A673 (cell line): ENCODE measurements around the gene FERMT3. TPM values are rescaled to one million over a fixed set of nuclear protein-coding genes. Genes with fewer than 3 reads are reported as not detected.

ENCODE experiments used
- BruUV-seq: library from RNA; stranded (reverse); fragments of 400-500 nt; replicated peaks from 2 replicates; lab custom pipeline; 2021; lab: Mats Ljungman, UMichigan
- CTCF ChIA-PET: fragments of 300-600 bp; sonication (Branson Sonifier 250); formaldehyde crosslinking; loops from one replicate; lab custom pipeline; 2022; ENCODE audit warnings: antibody characterized with exemption; lab: Charles Lee
- POLR2A ChIA-PET: fragments of 300-600 bp; sonication (Branson Sonifier 250); formaldehyde crosslinking; loops from one replicate; lab custom pipeline; 2022; ENCODE audit warnings: antibody characterized with exemption; ENCODE audit not compliant: low non-redundant PET; lab: Charles Lee
- DNase-seq: peaks from one replicate; pipeline ENCODE4 v3.0.0-alpha.2; 2015; ENCODE audit warnings: low spot score
- H3K27ac ChIP-seq: fragments of 200-600 bp; sonication (generic); 2 replicates; pipeline ENCODE4 v1.5.1; 2016; ENCODE audit warnings: mixed run types, low read depth, mild to moderate bottlenecking, mixed read lengths, antibody characterized with exemption, low read length; ENCODE audit not compliant: poor library complexity, severe bottlenecking
- H3K27me3 ChIP-seq: fragments of 200-600 bp; sonication (generic); replicated peaks from 2 replicates; pipeline ENCODE4 v1.6.1; 2017; ENCODE audit warnings: mixed run types, low read depth, mild to moderate bottlenecking, mixed read lengths, antibody characterized with exemption, low read length; ENCODE audit not compliant: insufficient read depth, poor library complexity
- H3K36me3 ChIP-seq: fragments of 200-600 bp; sonication (generic); 2 replicates; pipeline ENCODE4 v1.6.1; 2016; ENCODE audit warnings: mixed run types, mild to moderate bottlenecking, mixed read lengths, antibody characterized with exemption, low read length; ENCODE audit not compliant: insufficient read depth, poor library complexity, severe bottlenecking
- H3K4me1 ChIP-seq: fragments of 200-600 bp; sonication (generic); 2 replicates; pipeline ENCODE4 v1.6.1; 2017; ENCODE audit warnings: mixed run types, mild to moderate bottlenecking, mixed read lengths, antibody characterized with exemption, low read length; ENCODE audit not compliant: insufficient read depth, poor library complexity, severe bottlenecking
- H3K4me3 ChIP-seq: fragments of 200-600 bp; sonication (generic); 2 replicates; pipeline ENCODE4 v1.5.1; 2016; ENCODE audit warnings: low read depth, mixed run types, mild to moderate bottlenecking, mixed read lengths, low read length; ENCODE audit not compliant: poor library complexity, severe bottlenecking
- H3K9me3 ChIP-seq: fragments of 200-600 bp; sonication (generic); 2 replicates; pipeline ENCODE4 v1.6.1; 2016; ENCODE audit warnings: mixed run types, low read depth, mild to moderate bottlenecking, mixed read lengths, antibody characterized with exemption, low read length; ENCODE audit not compliant: poor library complexity, severe bottlenecking
- CTCF ChIP-seq: fragments of 300-800, 200-600 bp; sonication (generic); conservative IDR thresholded peaks from 2 replicates; pipeline ENCODE4 v1.5.1; 2017; ENCODE audit warnings: low read depth, mild to moderate bottlenecking, antibody characterized with exemption, low read length, moderate library complexity, mixed read lengths
- EZH2 ChIP-seq: fragments of 200-600 bp; sonication (generic); IDR thresholded peaks from 2 replicates; pipeline ENCODE4 v1.6.1; 2017; ENCODE audit warnings: borderline replicate concordance, low read depth, mild to moderate bottlenecking, mixed read lengths, antibody characterized with exemption, low read length; ENCODE audit not compliant: poor library complexity, severe bottlenecking
- intact Hi-C: fragments of 100-400 bp; cut with micrococcal nuclease; formaldehyde crosslinking; loops from one replicate; pipeline ENCODE4 v1.10.0; 2022; ENCODE audit not compliant: unreplicated experiment
- total RNA-seq: library from RNA; stranded (reverse); gene quantifications from 2 replicates; pipeline ENCODE4 v1.2.3, GENCODE V29; 2021

The FERMT3 gene
- total RNA-seq, 1 experiment from 2014 or later = 99.3 TPM

DNA sequence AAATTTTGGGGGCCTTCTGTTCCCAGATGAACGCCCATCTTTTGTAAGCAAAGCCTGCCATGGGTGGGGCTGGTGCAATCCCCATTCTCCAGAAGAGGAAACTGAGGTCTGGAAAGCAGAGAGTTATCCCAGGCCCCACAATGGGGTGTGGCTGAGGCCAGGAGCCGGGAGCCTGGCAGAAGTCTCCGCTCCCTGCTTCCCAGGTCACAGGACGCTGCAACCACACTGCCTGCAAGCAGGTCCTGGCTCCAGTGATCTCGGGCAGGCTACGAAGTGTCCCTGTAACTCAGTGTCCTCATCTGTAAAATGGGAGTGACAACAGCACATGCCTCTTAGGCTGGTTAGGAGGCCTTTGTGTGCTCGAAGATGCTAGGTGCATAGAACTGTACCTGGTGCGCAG lies 46.5 kb downstream of the FERMT3 start:
- ChIA-PET POLR2A (no interaction called here), CTCF (interaction anchor here (1.7 kb wide), 1 partner anchor 49 kb away, joined by 11 read pairs; no protein-coding TSS in a partner anchor)
- peak overlapping the region; percentile 79 for H3K4me3 ChIP-seq
- no peak overlapping the region for H3K27ac ChIP-seq
- intact Hi-C loops = no loop called here
- no peaks in the 10 kb centered on the region for H3K27me3 ChIP-seq
- H3K4me1 ChIP-seq = peaks cover 20% of the 10 kb centered on the region
- peaks cover 28% of the 10 kb centered on the region for H3K36me3 ChIP-seq
- TF ChIP-seq CTCF (no peak), EZH2 (no peak)
- BruUV-seq = no TSS peak
- no peaks in the 10 kb centered on the region for H3K9me3 ChIP-seq
- no peak for DNase-seq

DNA sequence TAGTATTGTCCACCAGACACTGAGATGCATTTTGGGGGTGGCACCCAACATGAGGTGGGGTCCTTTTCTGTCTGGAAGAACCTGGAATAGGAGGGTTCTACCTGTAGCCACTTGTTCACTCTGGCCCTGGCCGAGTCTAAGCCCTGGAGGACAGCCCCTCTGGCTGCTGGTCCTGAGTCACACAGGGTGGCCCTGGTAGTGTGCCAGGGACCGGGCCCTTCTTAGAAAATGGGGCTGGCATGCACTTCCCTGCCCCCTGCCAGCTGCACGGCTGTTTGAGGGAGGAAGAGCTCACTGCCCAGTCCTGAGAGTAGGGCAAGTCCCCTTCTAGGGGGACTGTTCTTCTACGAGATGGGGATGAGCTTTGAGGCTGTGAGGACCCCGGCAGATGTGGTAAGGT lies 47.0 kb downstream of the FERMT3 start:
- H3K4me3 ChIP-seq = no peak overlapping the region
- no peak for DNase-seq
- intact Hi-C loops = no loop called here
- no peaks in the 10 kb centered on the region for H3K27me3 ChIP-seq
- BruUV-seq = no TSS peak
- no peaks in the 10 kb centered on the region for H3K9me3 ChIP-seq
- TF ChIP-seq CTCF (no peak), EZH2 (no peak)
- H3K4me1 ChIP-seq = peaks cover 20% of the 10 kb centered on the region
- H3K27ac ChIP-seq = no peak overlapping the region
- H3K36me3 ChIP-seq = peaks cover 32% of the 10 kb centered on the region
- POLR2A ChIA-PET = no interaction called here
- CTCF ChIA-PET = no interaction called here

GRCh38 chr11:64254326-64254725 lies 47.8 kb downstream of the FERMT3 start:
- H3K4me1 ChIP-seq = peaks cover 18% of the 10 kb centered on the region
- H3K36me3 ChIP-seq = peaks cover 40% of the 10 kb centered on the region
- TF ChIP-seq CTCF (no peak), EZH2 (no peak)
- no peaks in the 10 kb centered on the region for H3K9me3 ChIP-seq
- H3K4me3 ChIP-seq = no peak overlapping the region
- H3K27me3 ChIP-seq = no peaks in the 10 kb centered on the region
- BruUV-seq = no TSS peak
- H3K27ac ChIP-seq = no peak overlapping the region
- CTCF ChIA-PET = no interaction called here
- intact Hi-C loops = no loop called here
- POLR2A ChIA-PET = no interaction called here
- no peak for DNase-seq
